SK-N-SH (cell line): Measurements from ENCODE around the gene CXCL16.

ENCODE experiments used
- FOXM1 ChIP-seq: IDR thresholded peaks from 2 replicates; pipeline ENCODE4 v1.4.0; 2012; ENCODE audit warnings: low read depth, mild to moderate bottlenecking
- POLR2AphosphoS5 ChIP-seq: IDR thresholded peaks from 2 replicates; pipeline ENCODE4 v1.6.1; 2012; ENCODE audit warnings: low read depth, low read length
- RFX5 ChIP-seq: IDR thresholded peaks from 2 replicates; pipeline ENCODE4 v1.6.1; 2012; ENCODE audit warnings: mild to moderate bottlenecking, improper control_type of control experiment, low read length

GRCh38 chr17:4740584-4740983 is 856 bp upstream of the CXCL16 start:
- no peak for TF ChIP-seq FOXM1
- TF ChIP-seq RFX5, result no peak
- TF ChIP-seq POLR2AphosphoS5, result no peak
